HEK293 (cell line): ENCODE measurements around the gene MYBBP1A.

Experiments
- CTCF ChIA-PET: fragments of 350-600 bp; formaldehyde crosslinking; extraction: SDS; loops from one replicate; lab custom pipeline; 2021; ENCODE audit warnings: antibody characterized with exemption; lab: Yijun Ruan, JAX
- POLR2A ChIA-PET: fragments of 300-600 bp; formaldehyde crosslinking; extraction: SDS; loops from one replicate; lab custom pipeline; 2020; ENCODE audit warnings: antibody characterized with exemption, inconsistent platforms; lab: Yijun Ruan, JAX
- H3K27ac ChIP-seq: fragments of 200-500 bp; sonication (Bioruptor generic); 2 replicates; pipeline ENCODE4 v1.5.1; 2014; ENCODE audit warnings: low read depth, low read length, control low read depth, inconsistent platforms; ENCODE audit errors: extremely low read depth
- H3K36me3 ChIP-seq, 2 experiments: fragments of 200-500 bp in 1 of 2; sonication (Bioruptor generic) in 1 of 2; 1 replicate in 1 of 2; 2 replicates in 1 of 2; pipeline ENCODE4 v1.5.1; 2014 to 2017; ENCODE audit warnings: inconsistent platforms in 2 of 2, low read length in 2 of 2; ENCODE audit not compliant: control insufficient read depth in 2 of 2, insufficient read depth in 1 of 2
- H3K4me1 ChIP-seq: fragments of 200-500 bp; sonication (Bioruptor generic); 2 replicates; pipeline ENCODE4 v1.5.1; 2014; ENCODE audit warnings: mild to moderate bottlenecking, low read length, inconsistent platforms; ENCODE audit not compliant: control insufficient read depth, insufficient read depth
- H3K4me3 ChIP-seq: 2 replicates; pipeline ENCODE4 v1.5.1; 2011; ENCODE audit warnings: low read depth, mild to moderate bottlenecking, control low read depth, low read length, moderate library complexity
- H3K9me3 ChIP-seq: fragments of 200-500 bp; sonication (Bioruptor generic); 2 replicates; pipeline ENCODE4 v1.5.1; 2014; ENCODE audit warnings: low read depth, low read length, inconsistent platforms; ENCODE audit not compliant: control insufficient read depth, insufficient read depth
- EGR2 ChIP-seq: fragments of 450-650 bp; formaldehyde crosslinking; IDR thresholded peaks from 2 replicates; pipeline ENCODE4 v1.5.1; 2016; ENCODE audit warnings: low read depth, missing biosample characterization, missing genetic modification characterization
- GLI2 ChIP-seq: fragments of 450-650 bp; formaldehyde crosslinking; IDR thresholded peaks from 2 replicates; pipeline ENCODE4; 2017; ENCODE audit warnings: missing biosample characterization, missing genetic modification characterization, low read depth, borderline replicate concordance
- HIC1 ChIP-seq: fragments of 450-650 bp; formaldehyde crosslinking; IDR thresholded peaks from 2 replicates; pipeline ENCODE4 v1.5.1; 2016; ENCODE audit warnings: missing biosample characterization, missing genetic modification characterization
- TRIM28 ChIP-seq: IDR thresholded peaks from 2 replicates; pipeline ENCODE4 v1.6.1; 2011; ENCODE audit warnings: low read length, control low read depth, borderline replicate concordance
- WT1 ChIP-seq: fragments of 450-650 bp; formaldehyde crosslinking; IDR thresholded peaks from 2 replicates; pipeline ENCODE4 v1.5.1; 2016; ENCODE audit warnings: missing biosample characterization, missing genetic modification characterization
- ZFHX2 ChIP-seq: fragments of 450-650 bp; formaldehyde crosslinking; conservative IDR thresholded peaks from 2 replicates; pipeline ENCODE4 v1.5.1; 2016; ENCODE audit warnings: missing biosample characterization, missing genetic modification characterization
- ZNF10 ChIP-seq: fragments of 450-650 bp; formaldehyde crosslinking; IDR thresholded peaks from 2 replicates; pipeline ENCODE4 v1.5.1; 2017; ENCODE audit warnings: missing biosample characterization, missing genetic modification characterization
- ZNF221 ChIP-seq: fragments of 450-650 bp; formaldehyde crosslinking; IDR thresholded peaks from 2 replicates; pipeline ENCODE4 v1.5.1; 2017; ENCODE audit warnings: missing biosample characterization, missing genetic modification characterization, borderline replicate concordance
- ZNF23 ChIP-seq: fragments of 450-650 bp; formaldehyde crosslinking; IDR thresholded peaks from 2 replicates; pipeline ENCODE4 v1.5.1; 2016; ENCODE audit warnings: missing biosample characterization, missing genetic modification characterization, borderline replicate concordance
- ZNF302 ChIP-seq: fragments of 450-650 bp; formaldehyde crosslinking; IDR thresholded peaks from 2 replicates; pipeline ENCODE4 v1.5.1; 2016; ENCODE audit warnings: missing biosample characterization, missing genetic modification characterization, low read depth
- ZNF335 ChIP-seq: fragments of 450-650 bp; formaldehyde crosslinking; conservative IDR thresholded peaks from 2 replicates; pipeline ENCODE4 v1.5.1; 2016; ENCODE audit warnings: missing biosample characterization, missing genetic modification characterization
- ZNF501 ChIP-seq: fragments of 450-650 bp; formaldehyde crosslinking; IDR thresholded peaks from 2 replicates; pipeline ENCODE4 v1.5.1; 2016; ENCODE audit warnings: missing biosample characterization, missing genetic modification characterization
- ZNF510 ChIP-seq: fragments of 450-650 bp; formaldehyde crosslinking; IDR thresholded peaks from 2 replicates; pipeline ENCODE4 v1.5.1; 2018; ENCODE audit warnings: mild to moderate bottlenecking, missing genetic modification characterization, missing biosample characterization; ENCODE audit not compliant: insufficient replicate concordance
- ZNF514 ChIP-seq: fragments of 450-650 bp; formaldehyde crosslinking; IDR thresholded peaks from 2 replicates; pipeline ENCODE4 v1.5.1; 2016; ENCODE audit warnings: missing biosample characterization, missing genetic modification characterization
- ZNF529 ChIP-seq: fragments of 450-650 bp; formaldehyde crosslinking; IDR thresholded peaks from 2 replicates; pipeline ENCODE4 v1.5.1; 2017; ENCODE audit warnings: missing genetic modification characterization, missing biosample characterization; ENCODE audit not compliant: insufficient replicate concordance
- ZNF600 ChIP-seq: fragments of 450-650 bp; formaldehyde crosslinking; IDR thresholded peaks from 2 replicates; pipeline ENCODE4 v1.5.1; 2016; ENCODE audit warnings: missing biosample characterization, missing genetic modification characterization
- ZNF610 ChIP-seq: fragments of 450-650 bp; formaldehyde crosslinking; IDR thresholded peaks from 2 replicates; pipeline ENCODE4 v1.5.1; 2016; ENCODE audit warnings: missing biosample characterization, missing genetic modification characterization, borderline replicate concordance
- ZNF624 ChIP-seq: fragments of 450-650 bp; formaldehyde crosslinking; IDR thresholded peaks from 2 replicates; pipeline ENCODE4 v1.5.1; 2017; ENCODE audit warnings: missing biosample characterization, missing genetic modification characterization
- ZNF658 ChIP-seq: fragments of 450-650 bp; formaldehyde crosslinking; IDR thresholded peaks from 2 replicates; pipeline ENCODE4; 2016; ENCODE audit warnings: missing biosample characterization, missing genetic modification characterization
- ZNF777 ChIP-seq: fragments of 450-650 bp; formaldehyde crosslinking; IDR thresholded peaks from 2 replicates; pipeline ENCODE4 v1.5.1; 2017; ENCODE audit warnings: missing biosample characterization, missing genetic modification characterization, borderline replicate concordance
- ZNF792 ChIP-seq: fragments of 450-650 bp; formaldehyde crosslinking; IDR thresholded peaks from 2 replicates; pipeline ENCODE4 v1.5.1; 2016; ENCODE audit warnings: missing biosample characterization, missing genetic modification characterization
- ZSCAN30 ChIP-seq: fragments of 450-650 bp; IDR thresholded peaks from 2 replicates; pipeline ENCODE4 v1.5.1; 2018; ENCODE audit warnings: missing biosample characterization, mild to moderate bottlenecking, missing genetic modification characterization, moderate library complexity
- TF ChIP-seq, protein P1 (sequence below): fragments of 450-650 bp; formaldehyde crosslinking; IDR thresholded peaks from 2 replicates; pipeline ENCODE4 v1.5.1; 2016; ENCODE audit warnings: missing biosample characterization, missing genetic modification characterization
- TF ChIP-seq, protein P2 (sequence below): fragments of 450-650 bp; formaldehyde crosslinking; IDR thresholded peaks from 2 replicates; pipeline ENCODE4 v1.5.1; 2016; ENCODE audit warnings: missing biosample characterization, missing genetic modification characterization

MYBBP1A gene

GRCh38 chr17:4556996-4557395 is 1.8 kb upstream of the MYBBP1A start (continued):
- TF ChIP-seq, protein P1, sequence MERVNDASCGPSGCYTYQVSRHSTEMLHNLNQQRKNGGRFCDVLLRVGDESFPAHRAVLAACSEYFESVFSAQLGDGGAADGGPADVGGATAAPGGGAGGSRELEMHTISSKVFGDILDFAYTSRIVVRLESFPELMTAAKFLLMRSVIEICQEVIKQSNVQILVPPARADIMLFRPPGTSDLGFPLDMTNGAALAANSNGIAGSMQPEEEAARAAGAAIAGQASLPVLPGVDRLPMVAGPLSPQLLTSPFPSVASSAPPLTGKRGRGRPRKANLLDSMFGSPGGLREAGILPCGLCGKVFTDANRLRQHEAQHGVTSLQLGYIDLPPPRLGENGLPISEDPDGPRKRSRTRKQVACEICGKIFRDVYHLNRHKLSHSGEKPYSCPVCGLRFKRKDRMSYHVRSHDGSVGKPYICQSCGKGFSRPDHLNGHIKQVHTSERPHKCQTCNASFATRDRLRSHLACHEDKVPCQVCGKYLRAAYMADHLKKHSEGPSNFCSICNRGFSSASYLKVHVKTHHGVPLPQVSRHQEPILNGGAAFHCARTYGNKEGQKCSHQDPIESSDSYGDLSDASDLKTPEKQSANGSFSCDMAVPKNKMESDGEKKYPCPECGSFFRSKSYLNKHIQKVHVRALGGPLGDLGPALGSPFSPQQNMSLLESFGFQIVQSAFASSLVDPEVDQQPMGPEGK (tag by site-specific recombination) = no peak

- peaks cover 6% of the 10 kb centered on the region; the same call in 1 of the 2 replicates for H3K4me1 ChIP-seq
- CTCF ChIA-PET = interaction anchor here (0.5 to 4.2 kb wide), 7 partner anchors 9 to 134 kb away, joined by 3 to 32 read pairs (median 4); no protein-coding TSS in a partner anchor
- no peaks in the 10 kb centered on the region for H3K9me3 ChIP-seq
- H3K27ac ChIP-seq = peak overlapping the region; percentile 75
- POLR2A ChIA-PET = interaction anchor here (0.5 to 1.6 kb wide), 17 partner anchors 9 to 442 kb away, joined by 3 to 16 read pairs (median 4); partner anchors contain the start of genes CYB5D2, KIF1C, SPNS2 and ZZEF1
- TF ChIP-seq ZNF792 (no peak), ZNF10 (tag by site-specific recombination) (no peak), ZNF335 (tag by site-specific recombination) (peak; percentile 8; the same call in 1 of the 2 replicates), ZNF23 (no peak), ZFHX2 (tag by site-specific recombination) (peak; percentile 47), ZNF610 (tag by site-specific recombination) (no peak), ZNF510 (tag by site-specific recombination) (no peak), ZNF658 (tag by site-specific recombination) (no peak), ZNF624 (tag by site-specific recombination) (no peak), EGR2 (tag by site-specific recombination) (peak; percentile 50; the same call in 1 of the 2 replicates), ZSCAN30 (tag by site-specific recombination) (no peak), ZNF600 (tag by site-specific recombination) (0 out of 2 replicates have a peak, but pooled peaks have one; percentile 20)
- H3K4me3 ChIP-seq = peak overlapping the region; percentile 73
- H3K36me3 ChIP-seq = peaks cover 19 to 33% of the 10 kb centered on the region in 2 experiments; a peak in 2 of 3 replicates
These were observed 932 bp upstream of the MYBBP1A start for GRCh38 chr17:4555873-4556759.

DNA sequence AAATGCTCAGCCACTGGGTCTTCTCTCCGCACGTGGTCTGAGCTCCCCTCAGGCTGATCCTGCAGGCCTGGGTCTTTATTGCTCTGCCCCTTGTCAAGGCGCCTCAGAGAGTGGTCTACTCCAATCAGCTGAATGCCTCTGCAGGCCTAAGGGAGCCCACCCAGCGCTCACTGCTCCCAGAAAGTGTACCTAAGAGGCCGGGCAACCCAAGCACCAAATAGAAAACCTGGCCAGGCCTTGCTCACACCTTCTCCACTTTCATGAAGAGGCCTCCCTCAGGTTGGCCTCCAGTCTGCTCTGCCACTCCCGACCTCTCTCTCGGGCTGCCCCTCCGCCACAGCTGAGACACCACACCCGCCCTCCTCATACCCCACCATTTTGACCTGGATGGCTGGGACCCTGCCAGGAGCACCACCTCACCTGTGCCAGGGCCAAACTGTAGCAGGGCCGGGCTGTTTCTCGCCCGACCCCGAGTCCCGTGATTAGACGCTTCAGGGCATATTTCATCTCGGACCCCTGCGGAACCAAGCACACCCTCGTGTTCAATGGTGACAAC is 665 bp downstream of the MYBBP1A start:
- H3K4me1 ChIP-seq = peaks cover 6% of the 10 kb centered on the region; the same call in 1 of the 2 replicates
- H3K4me3 ChIP-seq = peak overlapping the region; percentile 73
- POLR2A ChIA-PET = no interaction called here
- H3K9me3 ChIP-seq = no peaks in the 10 kb centered on the region
- peaks cover 27 to 49% of the 10 kb centered on the region in 2 experiments for H3K36me3 ChIP-seq
- CTCF ChIA-PET = interaction anchor here (4.2 kb wide), 1 partner anchor 12 kb away, joined by 32 read pairs; no protein-coding TSS in a partner anchor
- peak overlapping the region; percentile 25; the same call in 1 of the 2 replicates for H3K27ac ChIP-seq
- no peak for TF ChIP-seq ZNF514 (tag by site-specific recombination)
- TF ChIP-seq ZNF23 = no peak
- no peak for TF ChIP-seq TRIM28
- TF ChIP-seq, protein P2, sequence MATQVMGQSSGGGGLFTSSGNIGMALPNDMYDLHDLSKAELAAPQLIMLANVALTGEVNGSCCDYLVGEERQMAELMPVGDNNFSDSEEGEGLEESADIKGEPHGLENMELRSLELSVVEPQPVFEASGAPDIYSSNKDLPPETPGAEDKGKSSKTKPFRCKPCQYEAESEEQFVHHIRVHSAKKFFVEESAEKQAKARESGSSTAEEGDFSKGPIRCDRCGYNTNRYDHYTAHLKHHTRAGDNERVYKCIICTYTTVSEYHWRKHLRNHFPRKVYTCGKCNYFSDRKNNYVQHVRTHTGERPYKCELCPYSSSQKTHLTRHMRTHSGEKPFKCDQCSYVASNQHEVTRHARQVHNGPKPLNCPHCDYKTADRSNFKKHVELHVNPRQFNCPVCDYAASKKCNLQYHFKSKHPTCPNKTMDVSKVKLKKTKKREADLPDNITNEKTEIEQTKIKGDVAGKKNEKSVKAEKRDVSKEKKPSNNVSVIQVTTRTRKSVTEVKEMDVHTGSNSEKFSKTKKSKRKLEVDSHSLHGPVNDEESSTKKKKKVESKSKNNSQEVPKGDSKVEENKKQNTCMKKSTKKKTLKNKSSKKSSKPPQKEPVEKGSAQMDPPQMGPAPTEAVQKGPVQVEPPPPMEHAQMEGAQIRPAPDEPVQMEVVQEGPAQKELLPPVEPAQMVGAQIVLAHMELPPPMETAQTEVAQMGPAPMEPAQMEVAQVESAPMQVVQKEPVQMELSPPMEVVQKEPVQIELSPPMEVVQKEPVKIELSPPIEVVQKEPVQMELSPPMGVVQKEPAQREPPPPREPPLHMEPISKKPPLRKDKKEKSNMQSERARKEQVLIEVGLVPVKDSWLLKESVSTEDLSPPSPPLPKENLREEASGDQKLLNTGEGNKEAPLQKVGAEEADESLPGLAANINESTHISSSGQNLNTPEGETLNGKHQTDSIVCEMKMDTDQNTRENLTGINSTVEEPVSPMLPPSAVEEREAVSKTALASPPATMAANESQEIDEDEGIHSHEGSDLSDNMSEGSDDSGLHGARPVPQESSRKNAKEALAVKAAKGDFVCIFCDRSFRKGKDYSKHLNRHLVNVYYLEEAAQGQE = 0 out of 2 replicates have a peak, but pooled peaks have one; percentile 14
- no peak for TF ChIP-seq ZNF501
- TF ChIP-seq ZNF221 (tag by site-specific recombination) = no peak
- TF ChIP-seq ZNF777 = no peak
- TF ChIP-seq ZNF302 = no peak
- no peak for TF ChIP-seq GLI2 (tag by site-specific recombination)
- peak; percentile 59; the same call in 1 of the 2 replicates for TF ChIP-seq HIC1 (tag by site-specific recombination)
- no peak for TF ChIP-seq WT1 (tag by site-specific recombination)
- no peak for TF ChIP-seq ZNF529 (tag by site-specific recombination)
